HG02938 (cell line): ENCODE data around the gene KCNJ8.

ENCODE experiments used
- ATAC-seq: cut with Tn5 transposase; IDR thresholded peaks from one replicate; pipeline ENCODE4 v1.9.1; 2021; ENCODE audit warnings: mild to moderate bottlenecking, moderate library complexity; ENCODE audit not compliant: unreplicated experiment

Gene KCNJ8

GRCh38 chr12:21718944-21719650 lies 55.4 kb downstream of the KCNJ8 start:
- no peak for ATAC-seq

- ATAC-seq = no peak
Observed at GRCh38 chr12:21718403-21718802, 56.1 kb downstream of the KCNJ8 start.

- no peak for ATAC-seq
Observed at GRCh38 chr12:21717767-21718166, 56.7 kb downstream of the KCNJ8 start.

GRCh38 chr12:21715386-21715785 lies 59.1 kb downstream of the KCNJ8 start:
- no peak for ATAC-seq
